GM10266 (cell line): ENCODE results near the gene SUPT7L.

Source experiments
- DNase-seq: peaks from one replicate; pipeline ENCODE4 v3.0.0; 2012; ENCODE audit errors: extremely low spot score
- CTCF ChIP-seq: IDR thresholded peaks from 2 replicates; pipeline ENCODE4 v1.5.1; 2012; ENCODE audit warnings: mild to moderate bottlenecking, low read depth; ENCODE audit not compliant: control insufficient read depth, insufficient read depth; ENCODE audit errors: missing control alignments

The SUPT7L gene

GRCh38 chr2:27663285-27664153, at the start of gene SUPT7L, which contains the start of gene SLC4A1AP:
Gene SUPT7L (minus strand): TSS chr2:27663614. CDS start chr2:27662192, 1,422 bp downstream.
Gene SLC4A1AP (plus strand): TSS chr2:27663889. CDS start chr2:27663915, 26 bp downstream.
- TF ChIP-seq CTCF = no peak
- DNase-seq = peak; percentile 74

- TF ChIP-seq CTCF = no peak
- no peak for DNase-seq
Measured at GRCh38 chr2:27713201-27713600, 49.8 kb upstream of the SUPT7L start.

- no peak for DNase-seq
- TF ChIP-seq CTCF = no peak
Measured at GRCh38 chr2:27712522-27712921, 49.1 kb upstream of the SUPT7L start.

- TF ChIP-seq CTCF = no peak
- DNase-seq = no peak
Measured at GRCh38 chr2:27711804-27712203, 48.4 kb upstream of the SUPT7L start.

- no peak for DNase-seq
Measured at GRCh38 chr2:27710640-27711430, 47.4 kb upstream of the SUPT7L start.

GRCh38 chr2:27709960-27710575, 46.7 kb upstream of the SUPT7L start:
- TF ChIP-seq CTCF = no peak
- DNase-seq = no peak

More at GRCh38 chr2:27710640-27711430, 47.4 kb upstream of the SUPT7L start:
- TF ChIP-seq CTCF = no peak
